Inferior parietal cortex (tissue), 1 donor: ENCODE results near the gene CAMK2B.

Source experiments
- DNase-seq: peaks from one replicate; pipeline ENCODE4 v3.0.0-alpha.2; 2016; ENCODE audit errors: extremely low spot score

CAMK2B gene

GRCh38 chr7:44309271-44310091 is 15.9 kb downstream of the CAMK2B start:
- DNase-seq = no peak

GRCh38 chr7:44308596-44309270 is 16.7 kb downstream of the CAMK2B start:
- DNase-seq = no peak

- DNase-seq = no peak
Observed at GRCh38 chr7:44307905-44308595, 17.3 kb downstream of the CAMK2B start.

GRCh38 chr7:44307301-44307900 is 18.0 kb downstream of the CAMK2B start:
- no peak for DNase-seq

GRCh38 chr7:44306606-44307005 is 18.8 kb downstream of the CAMK2B start:
- DNase-seq = no peak

GRCh38 chr7:44305564-44306507 is 19.6 kb downstream of the CAMK2B start:
- DNase-seq = no peak

- no peak for DNase-seq
Observed at GRCh38 chr7:44294325-44295069, 30.9 kb downstream of the CAMK2B start.

GRCh38 chr7:44293561-44294324 is 31.7 kb downstream of the CAMK2B start:
- DNase-seq = no peak

- no peak for DNase-seq
Observed at GRCh38 chr7:44292876-44293560, 32.4 kb downstream of the CAMK2B start.

GRCh38 chr7:44292420-44292817 is 33.0 kb downstream of the CAMK2B start:
- DNase-seq = no peak

GRCh38 chr7:44291733-44292419 is 33.5 kb downstream of the CAMK2B start:
- no peak for DNase-seq

- DNase-seq = no peak
Observed at GRCh38 chr7:44291066-44291732, 34.2 kb downstream of the CAMK2B start.

GRCh38 chr7:44290252-44290620 is 35.2 kb downstream of the CAMK2B start:
- DNase-seq = no peak

GRCh38 chr7:44289341-44290251 is 35.8 kb downstream of the CAMK2B start:
- DNase-seq = no peak

- DNase-seq = no peak
Observed at GRCh38 chr7:44288811-44289340, 36.5 kb downstream of the CAMK2B start.

GRCh38 chr7:44288381-44288685 is 37.1 kb downstream of the CAMK2B start:
- no peak for DNase-seq
